Adipocyte (in vitro differentiated cells): ENCODE measurements around the gene DYNLT1.
"Not testable (repeated sequence)": the region's sequence is repeated elsewhere in the genome, so short reads cannot be mapped to it uniquely, and the experiment has no call there.

Experiments
- DNase-seq: peaks from one replicate; pipeline ENCODE4 v3.0.0-alpha.2; 2015; ENCODE audit warnings: low read depth
- H3K27me3 ChIP-seq: replicated peaks from 2 replicates; pipeline ENCODE4 v1.7.0; 2013; ENCODE audit warnings: mild to moderate bottlenecking, low read length, moderate library complexity; ENCODE audit not compliant: control insufficient read depth, insufficient read depth
- H3K36me3 ChIP-seq: 2 replicates; pipeline ENCODE4 v1.7.0; 2013; ENCODE audit warnings: low read length, mild to moderate bottlenecking, moderate library complexity; ENCODE audit not compliant: control insufficient read depth, insufficient read depth, severe bottlenecking
- H3K4me1 ChIP-seq: 2 replicates; pipeline ENCODE4 v1.7.0; 2013; ENCODE audit warnings: mild to moderate bottlenecking, low read length, moderate library complexity; ENCODE audit not compliant: control insufficient read depth, insufficient read depth
- H3K4me3 ChIP-seq: 2 replicates; pipeline ENCODE4 v1.7.0; 2013; ENCODE audit warnings: mild to moderate bottlenecking, low read length, moderate library complexity
- H3K9ac ChIP-seq: 2 replicates; pipeline ENCODE4 v1.7.0; 2013; ENCODE audit warnings: mild to moderate bottlenecking, low read length, moderate library complexity
- H3K9me3 ChIP-seq: 2 replicates; pipeline ENCODE4 v1.7.0; 2013; ENCODE audit warnings: mild to moderate bottlenecking, low read length, moderate library complexity; ENCODE audit not compliant: control insufficient read depth

Gene DYNLT1

DNA sequence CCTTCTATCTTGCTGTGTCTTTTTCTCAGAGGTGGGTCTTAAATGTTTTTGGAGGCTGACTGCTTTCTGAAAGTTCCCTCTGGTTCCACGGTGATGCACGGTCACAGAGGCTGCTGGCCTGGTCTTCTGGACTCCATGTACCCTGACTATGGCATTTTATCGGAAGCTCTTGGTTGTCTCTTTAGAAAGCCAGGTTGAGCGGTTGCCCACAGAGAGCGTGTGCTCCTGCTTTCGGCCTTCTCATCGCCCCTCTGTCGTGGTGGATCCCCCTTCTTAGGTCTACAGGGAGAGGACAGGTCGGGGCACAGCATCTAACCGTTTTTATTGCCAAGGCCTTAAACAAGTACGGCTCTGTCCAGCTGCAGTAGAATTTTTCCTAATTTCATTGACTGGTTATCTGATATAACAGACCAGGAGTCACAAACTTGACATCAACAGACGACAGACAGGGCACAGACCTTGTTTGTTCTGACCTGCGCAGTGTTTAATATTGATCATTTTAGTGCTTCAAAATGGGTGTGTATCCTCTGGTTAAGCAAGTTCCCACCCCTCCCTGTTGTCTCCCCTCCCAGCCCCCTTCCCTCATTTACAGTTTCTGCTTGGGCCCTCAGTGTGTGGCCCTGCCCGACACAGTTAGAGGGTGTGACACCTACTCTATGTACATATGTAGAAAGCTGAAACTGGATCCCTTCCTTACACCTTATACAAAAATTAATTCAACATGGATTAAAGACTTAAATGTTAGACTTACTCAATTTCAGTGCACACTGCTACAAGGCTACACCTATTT is 30.0 kb upstream of the DYNLT1 start:
- H3K27me3 ChIP-seq: no peaks in the 10 kb centered on the region
- DNase-seq: no peak
- no peak overlapping the region for H3K9ac ChIP-seq
- peaks cover 14% of the 10 kb centered on the region for H3K4me1 ChIP-seq
- no peaks in the 10 kb centered on the region for H3K9me3 ChIP-seq
- no peak overlapping the region for H3K4me3 ChIP-seq
- H3K36me3 ChIP-seq: no peaks in the 10 kb centered on the region

DNA sequence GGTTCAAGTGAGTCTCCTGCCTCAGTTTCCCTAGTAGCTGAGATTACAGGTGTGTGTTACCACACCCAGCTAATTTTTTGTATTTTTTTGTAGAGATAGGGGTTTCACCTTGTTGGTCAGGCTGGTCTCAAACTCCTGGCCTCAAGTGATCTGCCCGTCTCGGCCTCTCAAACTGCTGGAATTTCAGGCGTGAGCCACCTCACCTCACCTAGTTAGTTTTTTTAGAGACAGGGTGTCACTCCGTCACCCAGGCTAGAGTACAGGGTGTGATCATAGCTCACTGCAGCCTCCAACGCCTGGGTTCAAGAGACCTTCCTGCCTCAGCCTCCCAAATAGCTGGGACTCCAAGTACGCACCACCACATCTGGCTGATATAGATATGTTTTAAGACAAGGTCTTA is 28.2 kb upstream of the DYNLT1 start:
- no peak overlapping the region for H3K9ac ChIP-seq
- H3K9me3 ChIP-seq: no peaks in the 10 kb centered on the region
- DNase-seq: no peak
- no peaks in the 10 kb centered on the region for H3K36me3 ChIP-seq
- H3K4me1 ChIP-seq: peaks cover 17% of the 10 kb centered on the region
- no peaks in the 10 kb centered on the region for H3K27me3 ChIP-seq
- no peak overlapping the region for H3K4me3 ChIP-seq

DNA sequence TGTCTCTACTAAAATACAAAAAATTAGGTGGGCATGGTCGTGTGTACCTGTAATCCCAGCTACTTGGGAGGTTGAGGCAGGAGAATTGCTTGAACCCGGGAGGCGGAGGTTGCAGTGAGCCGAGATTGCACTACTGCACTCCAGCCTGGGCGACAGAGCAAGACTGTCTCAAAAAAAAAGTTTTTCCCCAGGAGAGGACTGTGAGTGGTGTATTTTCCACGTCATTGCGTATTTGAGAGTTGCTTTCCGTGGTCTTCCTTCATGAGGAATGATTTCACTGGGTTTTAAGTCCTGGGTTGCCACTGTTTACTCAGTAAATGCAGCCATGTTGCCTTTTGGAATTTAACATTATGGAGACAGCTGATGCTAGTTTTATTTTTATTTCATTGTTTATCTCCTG is 27.6 kb upstream of the DYNLT1 start:
- H3K9me3 ChIP-seq, H3K9ac ChIP-seq, H3K4me3 ChIP-seq, DNase-seq, H3K27me3 ChIP-seq, H3K36me3 ChIP-seq: not testable (repeated sequence)
- H3K4me1 ChIP-seq: peaks cover 23% of the 10 kb centered on the region

- Histone ChIP-seq H3K36me3 (no peaks in the 10 kb centered on the region), H3K9ac (no peak overlapping the region), H3K9me3 (no peaks in the 10 kb centered on the region), H3K4me1 (peaks cover 32% of the 10 kb centered on the region), H3K27me3 (no peaks in the 10 kb centered on the region), H3K4me3 (no peak overlapping the region)
- DNase-seq: no peak
Measured at GRCh38 chr6:158669145-158670035, 24.8 kb upstream of the DYNLT1 start.

DNA sequence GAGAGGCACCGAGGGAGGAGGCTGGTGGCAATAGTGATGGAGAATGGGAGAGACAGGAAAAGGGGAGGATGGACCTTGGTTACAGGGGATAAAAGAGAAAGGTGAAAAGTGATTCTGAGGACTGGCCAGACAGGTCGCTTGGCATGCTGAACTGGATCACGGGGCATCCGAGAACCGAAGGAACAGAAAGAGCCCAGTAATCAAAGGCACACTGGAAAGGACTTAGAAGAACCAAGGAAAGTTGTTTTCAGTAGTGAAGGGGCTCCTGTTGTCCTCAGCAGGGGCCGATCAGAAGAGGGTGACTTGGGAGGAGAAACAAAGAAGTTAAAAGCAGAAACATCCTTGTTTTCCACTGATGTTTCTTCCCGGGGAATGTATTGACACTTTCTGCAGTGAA is 24.2 kb upstream of the DYNLT1 start:
- Histone ChIP-seq H3K4me3 (no peak overlapping the region), H3K9me3 (no peaks in the 10 kb centered on the region), H3K36me3 (no peaks in the 10 kb centered on the region), H3K27me3 (no peaks in the 10 kb centered on the region), H3K4me1 (peaks cover 33% of the 10 kb centered on the region), H3K9ac (no peak overlapping the region)
- DNase-seq: no peak

DNA sequence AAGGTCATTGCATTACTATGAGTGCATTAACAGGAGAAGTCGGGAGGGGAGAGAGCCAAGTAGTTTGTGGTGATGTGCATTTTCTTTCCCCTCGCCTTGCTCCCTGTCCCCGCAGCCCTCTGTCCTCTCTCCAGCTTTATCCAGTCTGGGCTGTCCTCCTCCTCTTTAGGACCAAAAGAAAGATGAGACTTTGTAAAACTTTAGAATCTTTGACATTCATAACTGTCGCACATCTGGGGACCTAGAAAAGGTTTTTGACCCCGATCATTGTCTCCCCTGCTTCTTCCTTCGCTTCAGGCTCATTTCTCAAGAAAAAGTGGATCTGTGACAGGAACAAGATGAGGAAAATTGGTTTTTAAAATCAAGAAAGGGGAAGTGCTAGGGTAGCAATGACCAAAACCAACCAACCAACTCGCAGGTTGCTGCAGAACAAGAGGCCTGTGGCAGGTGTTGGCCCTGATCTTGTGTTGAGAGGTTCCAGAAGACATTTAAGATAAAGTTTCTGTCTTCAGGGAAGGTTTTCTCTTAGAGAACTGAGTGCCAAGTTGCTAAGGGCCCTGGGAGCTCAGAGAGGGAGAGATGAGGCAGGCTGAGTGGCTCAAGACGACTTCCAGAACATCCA is 22.9 kb upstream of the DYNLT1 start:
- DNase-seq: no peak
- no peak overlapping the region for H3K4me3 ChIP-seq
- H3K4me1 ChIP-seq: peaks cover 45% of the 10 kb centered on the region
- H3K27me3 ChIP-seq: no peaks in the 10 kb centered on the region
- H3K36me3 ChIP-seq: no peaks in the 10 kb centered on the region
- H3K9me3 ChIP-seq: no peaks in the 10 kb centered on the region
- no peak overlapping the region for H3K9ac ChIP-seq

DNA sequence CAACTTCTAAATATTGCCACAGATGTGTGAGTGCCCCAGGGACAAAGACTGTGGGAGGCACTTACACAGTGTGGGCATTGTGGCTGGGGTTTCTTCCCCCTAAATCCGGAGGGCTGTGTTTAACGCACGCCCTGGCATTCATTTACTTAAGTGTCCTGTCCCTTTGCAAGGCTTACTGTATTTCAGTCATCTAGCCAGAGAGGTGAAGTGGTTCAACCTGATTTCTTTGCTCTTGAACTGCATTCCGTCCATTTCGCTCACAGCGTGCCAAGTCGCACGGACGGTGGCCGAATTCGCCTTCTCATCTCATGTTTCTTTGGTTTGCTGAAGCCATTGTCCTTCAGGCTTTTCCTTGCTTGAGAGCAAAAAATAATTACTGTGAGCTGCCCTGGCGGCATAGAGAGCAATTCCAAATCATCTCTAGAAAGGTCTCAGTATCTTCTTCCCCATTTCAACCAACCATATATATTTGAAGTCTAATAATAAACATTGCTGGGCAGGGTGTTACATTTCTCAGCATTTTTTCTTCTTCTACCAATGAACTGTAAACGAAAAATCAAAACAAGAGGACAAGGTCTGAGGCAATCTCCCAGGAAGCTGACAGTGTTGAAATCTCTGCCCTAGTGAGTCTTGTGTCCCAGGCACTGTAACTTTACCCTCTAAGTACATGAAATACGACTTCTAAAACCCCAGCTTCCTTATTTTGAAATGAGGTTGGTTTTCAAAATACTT is 22.3 kb upstream of the DYNLT1 start:
- Histone ChIP-seq H3K27me3 (no peaks in the 10 kb centered on the region), H3K4me3 (no peak overlapping the region), H3K9ac (no peak overlapping the region), H3K4me1 (peaks cover 47% of the 10 kb centered on the region), H3K36me3 (no peaks in the 10 kb centered on the region), H3K9me3 (no peaks in the 10 kb centered on the region)
- DNase-seq: peak; percentile 85

DNA sequence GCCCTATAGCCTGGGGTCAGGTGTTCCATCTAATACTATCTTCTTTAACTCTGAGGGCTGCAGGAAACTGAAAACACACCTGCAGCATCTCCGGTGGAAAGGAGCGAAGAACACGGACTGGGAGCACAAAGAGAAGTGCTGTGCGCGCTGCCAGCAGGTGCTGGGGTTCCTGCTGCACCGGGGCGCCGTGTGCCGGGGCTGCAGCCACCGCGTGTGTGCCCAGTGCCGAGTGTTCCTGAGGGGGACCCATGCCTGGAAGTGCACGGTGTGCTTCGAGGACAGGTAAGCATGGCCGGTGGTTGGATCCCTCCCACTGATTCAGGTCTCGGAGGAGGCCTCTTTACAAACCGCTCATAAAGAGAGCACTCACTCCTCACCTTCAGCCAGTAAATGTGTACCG is 20.8 kb upstream of the DYNLT1 start:
- Histone ChIP-seq H3K9ac (no peak overlapping the region), H3K27me3 (no peaks in the 10 kb centered on the region), H3K36me3 (no peaks in the 10 kb centered on the region), H3K9me3 (no peaks in the 10 kb centered on the region), H3K4me1 (peaks cover 47% of the 10 kb centered on the region), H3K4me3 (no peak overlapping the region)
- DNase-seq: no peak

GRCh38 chr6:158663625-158664165 is 19.2 kb upstream of the DYNLT1 start:
- no peak for DNase-seq
- Histone ChIP-seq H3K9me3 (no peaks in the 10 kb centered on the region), H3K4me3 (no peak overlapping the region), H3K27me3 (no peaks in the 10 kb centered on the region), H3K9ac (peak overlapping the region; percentile 43), H3K4me1 (peaks cover 37% of the 10 kb centered on the region), H3K36me3 (no peaks in the 10 kb centered on the region)

DNA sequence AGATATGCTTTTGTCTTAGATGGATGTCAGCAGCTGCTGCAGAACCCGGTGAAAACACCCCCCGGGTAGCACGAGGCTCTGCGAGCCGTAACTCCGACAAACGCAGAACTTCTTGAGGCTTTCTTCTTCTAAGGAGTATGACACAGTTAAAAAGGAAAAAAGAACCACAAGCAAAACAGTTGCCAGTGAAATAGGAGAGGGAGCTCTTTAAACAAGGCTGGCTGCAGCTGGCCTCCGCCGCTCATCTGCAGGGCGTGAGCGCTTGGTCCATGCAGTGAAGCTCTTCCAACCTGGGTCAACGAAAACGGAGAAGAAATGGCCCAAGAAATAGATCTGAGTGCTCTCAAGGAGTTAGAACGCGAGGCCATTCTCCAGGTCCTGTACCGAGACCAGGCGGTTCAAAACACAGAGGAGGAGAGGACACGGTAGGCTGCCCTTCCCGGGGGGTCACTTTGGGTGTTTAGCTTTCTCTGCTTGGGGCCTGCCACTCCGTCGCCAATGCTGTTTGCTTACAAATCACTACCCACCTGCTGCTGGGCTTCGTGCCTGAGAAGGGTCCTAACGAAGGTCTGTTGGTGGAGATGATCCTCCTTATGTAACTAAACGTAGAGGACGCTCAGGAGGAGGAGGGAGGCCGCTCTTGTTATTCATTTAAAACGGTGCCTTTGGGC is 18.5 kb upstream of the DYNLT1 start:
- Histone ChIP-seq H3K36me3 (no peaks in the 10 kb centered on the region), H3K9me3 (no peaks in the 10 kb centered on the region), H3K4me1 (peaks cover 32% of the 10 kb centered on the region), H3K27me3 (no peaks in the 10 kb centered on the region), H3K9ac (peak overlapping the region; percentile 43), H3K4me3 (peak overlapping the region; percentile 57)
- DNase-seq: no peak
